NCI-H526 treated with DMSO at 0.1 percent for 48 hours (cell line): ENCODE data around the gene FOXA2.

Experiments used
- DNase-seq: peaks from one replicate; lab custom pipeline; 2025; lab: John Stamatoyannopoulos, UW

FOXA2 gene

GRCh38 chr20:22583773-22584521, 425 bp downstream of the FOXA2 start:
- peak; percentile 43 for DNase-seq

- DNase-seq: no peak
Measured at GRCh38 chr20:22582964-22583772, 1.2 kb downstream of the FOXA2 start.

- DNase-seq: no peak
Measured at GRCh38 chr20:22582386-22582963, 1.9 kb downstream of the FOXA2 start.

DNA sequence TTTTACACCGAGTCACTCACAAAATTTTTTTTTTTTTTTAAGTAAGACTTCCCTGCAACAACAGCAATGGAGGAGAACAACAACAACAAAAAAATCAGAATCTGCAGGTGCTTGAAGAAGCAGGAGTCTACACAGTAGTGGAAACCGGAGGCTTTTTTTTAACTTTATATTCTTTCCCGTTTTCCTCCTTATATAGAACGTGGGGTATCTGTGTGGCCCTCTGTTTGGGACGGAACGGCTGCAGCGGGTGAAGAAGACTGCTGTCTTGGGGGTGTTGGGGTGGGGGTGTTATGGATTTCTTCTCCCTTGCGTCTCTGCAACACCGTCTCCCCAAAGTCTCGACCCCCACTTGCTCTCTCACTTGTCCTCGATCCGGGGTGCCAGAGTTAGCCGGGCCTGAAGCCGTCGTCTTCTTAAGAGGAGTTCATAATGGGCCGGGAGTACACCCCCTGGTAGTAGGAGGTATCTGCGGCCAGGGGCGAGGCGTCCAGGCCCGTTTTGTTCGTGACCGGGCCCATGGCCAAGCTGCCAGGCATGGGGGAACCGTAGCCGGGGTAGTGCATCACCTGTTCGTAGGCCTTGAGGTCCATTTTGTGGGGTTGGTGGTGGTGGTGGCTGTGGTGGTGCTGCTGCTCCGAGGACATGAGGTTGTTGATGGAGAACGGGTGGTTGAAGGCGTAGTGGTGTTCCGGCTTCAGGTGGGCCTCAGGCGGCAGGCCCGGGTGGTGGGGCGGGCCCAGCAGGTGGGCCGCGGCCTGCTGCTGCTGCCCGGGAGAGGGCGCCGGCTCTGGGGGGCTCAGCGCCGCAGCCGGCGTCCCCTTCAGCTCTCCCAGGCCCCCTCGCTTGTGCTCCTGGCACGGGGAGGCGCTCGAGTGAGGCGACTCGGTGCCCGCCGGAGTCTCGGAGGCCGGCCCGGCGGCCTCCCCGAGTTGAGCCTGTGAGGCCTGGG, 2.7 kb downstream of the FOXA2 start:
- DNase-seq: no peak

DNA sequence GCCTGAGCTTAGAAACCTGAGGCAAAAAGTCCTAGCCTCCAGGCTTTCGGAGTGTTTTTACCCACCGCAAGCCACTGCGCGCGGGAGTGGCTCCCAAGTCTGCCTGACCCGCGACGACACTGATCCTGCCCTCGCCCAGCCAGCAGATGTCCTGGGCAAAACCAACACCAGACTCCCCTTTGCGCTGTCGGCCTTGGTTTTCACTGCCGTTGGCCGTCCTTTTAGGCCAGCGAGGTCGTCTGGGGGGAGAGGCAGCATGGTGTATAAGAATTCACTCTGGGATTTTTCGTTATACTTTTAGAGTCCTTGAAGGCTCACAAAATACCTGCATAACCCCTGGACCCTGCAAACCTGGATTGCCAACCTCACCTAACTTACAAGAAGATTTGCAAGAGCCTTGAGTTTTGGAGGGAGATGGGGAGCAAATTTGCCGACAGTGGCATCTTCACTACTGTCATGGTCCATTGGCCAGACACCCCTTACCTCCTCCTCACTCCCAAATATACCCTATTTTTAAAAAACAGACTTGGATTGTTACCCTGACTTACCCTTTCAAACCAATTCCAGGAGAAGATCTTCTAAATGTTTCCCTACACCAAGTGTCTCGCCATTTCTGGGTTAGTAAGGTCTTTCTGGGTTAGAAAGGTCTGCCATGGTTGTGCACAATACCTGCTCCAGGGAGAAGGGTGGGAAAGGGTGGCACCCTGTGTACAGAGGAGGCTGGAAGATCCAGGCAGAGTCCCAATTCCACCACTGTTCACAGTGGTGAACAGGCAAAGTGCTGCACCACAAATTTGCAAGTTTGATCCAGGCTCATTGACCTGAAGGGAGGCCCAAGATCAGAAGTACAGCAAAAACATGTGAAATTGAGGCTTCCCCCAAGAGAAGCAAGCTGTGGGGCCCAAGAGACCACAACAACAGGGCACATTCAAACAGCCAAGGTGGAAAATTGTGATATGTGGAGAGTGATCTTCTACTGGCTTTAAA, 4.4 kb downstream of the FOXA2 start:
- no peak for DNase-seq

DNA sequence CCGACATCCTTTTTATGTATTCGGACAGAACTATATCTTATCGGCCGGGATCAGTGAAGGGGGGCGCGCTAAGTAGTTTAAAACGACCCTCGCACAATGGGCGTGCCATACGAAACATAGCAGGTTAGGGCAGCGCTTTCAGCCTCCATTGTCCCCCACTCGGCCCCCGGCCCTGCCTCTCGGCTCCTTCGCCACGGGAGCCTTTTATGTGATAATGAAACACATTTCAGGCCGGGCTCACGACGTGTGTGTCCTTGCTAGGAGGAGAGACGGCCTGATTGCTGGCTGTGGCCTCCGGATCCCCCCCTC, 5.3 kb downstream of the FOXA2 start:
- DNase-seq: no peak

GRCh38 chr20:22578221-22579118, 5.9 kb downstream of the FOXA2 start:
- no peak for DNase-seq

GRCh38 chr20:22577515-22578220, 6.7 kb downstream of the FOXA2 start:
- no peak for DNase-seq

GRCh38 chr20:22576733-22577514, 7.4 kb downstream of the FOXA2 start:
- DNase-seq: no peak

GRCh38 chr20:22576273-22576672, 8.1 kb downstream of the FOXA2 start:
- DNase-seq: no peak

GRCh38 chr20:22575737-22576136, 8.6 kb downstream of the FOXA2 start:
- no peak for DNase-seq

- no peak for DNase-seq
Measured at GRCh38 chr20:22575087-22575721, 9.2 kb downstream of the FOXA2 start.

DNA sequence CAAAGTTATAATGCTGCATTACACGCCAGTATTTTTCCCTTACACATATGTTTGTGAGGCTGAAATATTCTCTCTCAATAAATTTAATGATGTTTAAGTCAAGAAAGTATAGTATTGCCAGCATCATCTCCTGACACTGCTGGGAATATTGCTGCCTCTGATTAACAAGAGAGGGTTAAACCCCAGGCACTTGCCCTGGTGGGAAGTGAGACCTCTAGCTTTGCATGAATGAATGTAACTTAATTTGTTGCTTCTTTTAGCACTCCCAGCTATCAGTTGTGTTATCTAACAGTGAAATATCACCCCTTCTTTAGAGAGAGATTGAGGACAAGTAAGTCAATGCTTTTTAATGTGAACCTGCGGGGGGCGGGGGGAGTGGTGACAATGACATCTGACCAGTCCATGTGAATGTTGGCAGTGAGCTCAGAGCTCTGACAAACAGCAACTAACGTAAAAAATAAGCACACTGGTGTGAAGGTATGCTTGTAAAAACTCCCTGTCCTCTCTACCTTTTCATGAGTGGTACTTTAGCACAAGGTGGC, 9.8 kb downstream of the FOXA2 start:
- DNase-seq: no peak

GRCh38 chr20:22572491-22572890, 11.9 kb downstream of the FOXA2 start:
- no peak for DNase-seq

GRCh38 chr20:22572023-22572422, 12.3 kb downstream of the FOXA2 start:
- DNase-seq: no peak

- DNase-seq: peak; percentile 32
Measured at GRCh38 chr20:22569353-22569752, 15.0 kb downstream of the FOXA2 start.

DNA sequence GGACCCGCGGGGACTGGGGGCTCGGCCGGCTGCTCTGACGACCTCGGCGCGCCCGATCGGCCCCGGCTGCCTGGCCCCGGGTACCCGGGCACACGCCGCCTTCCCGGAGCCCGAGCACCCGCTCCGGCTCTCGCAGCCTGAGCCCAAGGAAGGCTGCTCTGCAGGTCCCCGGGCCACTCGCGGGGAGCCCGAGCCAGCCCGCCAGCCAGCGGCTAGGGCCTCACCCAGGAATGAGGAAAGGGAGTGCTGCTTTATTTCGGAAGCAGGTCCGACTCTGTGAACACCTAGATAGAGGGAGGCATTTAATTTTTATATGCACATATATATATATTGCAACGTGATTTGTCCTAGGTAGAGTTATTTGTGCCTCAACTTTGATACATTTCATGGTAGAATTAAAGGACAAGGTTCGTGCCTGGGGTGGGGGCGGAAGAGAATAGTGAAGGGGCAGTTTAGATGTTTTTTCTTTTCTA, 15.5 kb downstream of the FOXA2 start:
- DNase-seq: no peak
